Esophagus muscularis mucosa (tissue), 4 donors: ENCODE results near the gene MPL. TPM values are rescaled to one million over a fixed set of nuclear protein-coding genes. Genes with fewer than 3 reads are reported as not detected.

Source experiments
- DNase-seq: peaks from one replicate; pipeline ENCODE4 v3.0.0-alpha.2; 2017; ENCODE audit errors: extremely low spot score
- H3K27ac ChIP-seq, 4 donors: fragments of 200-600 bp; sonication (generic); replicated peaks in 1 of 4; 1 replicate in 3 of 4; 2 replicates in 1 of 4; pipeline ENCODE4 v1.5.1; 2016 to 2019; ENCODE audit warnings: mild to moderate bottlenecking in 1 of 4
- H3K27me3 ChIP-seq, 4 donors: fragments of 200-600 bp; sonication (generic); one replicate each; pipeline versions ENCODE4 v1.5.1 to v1.6.0; 2016 to 2019
- H3K36me3 ChIP-seq, 4 donors: fragments of 200-600 bp; sonication (generic); one replicate each; pipeline ENCODE4 v1.5.1; 2016 to 2019
- H3K4me1 ChIP-seq, 4 donors: fragments of 200-600 bp; sonication (generic); one replicate each; pipeline ENCODE4 v1.5.1; 2016 to 2019
- H3K4me3 ChIP-seq, 4 donors: fragments of 200-600 bp; sonication (generic); 1 replicate in 2 of 4; 2 replicates in 2 of 4; pipeline ENCODE4 v1.5.1; 2016 to 2019; ENCODE audit warnings: mild to moderate bottlenecking in 4 of 4, moderate library complexity in 1 of 4
- H3K9me3 ChIP-seq, 4 donors: fragments of 200-600 bp; sonication (generic); 1 replicate in 3 of 4; 2 replicates in 1 of 4; pipeline ENCODE4 v1.5.1; 2016 to 2019
- CTCF ChIP-seq, 3 experiments: fragments of 200-600 bp in 2 of 3; fragments of 450-650 bp in 1 of 3; sonication (generic) in 2 of 3; IDR thresholded peaks; one replicate each; pipeline ENCODE4 v1.5.1; 2017 to 2019; ENCODE audit warnings: antibody characterized with exemption in 3 of 3, mild to moderate bottlenecking in 2 of 3, moderate library complexity in 1 of 3
- EP300 ChIP-seq: sonication (generic); formaldehyde crosslinking; IDR thresholded peaks from one replicate; pipeline ENCODE4 v1.6.1; 2017; ENCODE audit warnings: antibody characterized with exemption
- POLR2A ChIP-seq: fragments of 450-650 bp; IDR thresholded peaks from one replicate; pipeline ENCODE4 v1.6.1; 2017; ENCODE audit warnings: antibody characterized with exemption, moderate library complexity, mild to moderate bottlenecking, low read depth
- POLR2AphosphoS5 ChIP-seq, 2 donors: sonication (generic); formaldehyde crosslinking; IDR thresholded peaks; one replicate each; pipeline ENCODE4 v1.6.1; 2017; ENCODE audit warnings: antibody characterized with exemption in 2 of 2
- WGBS: methylation state at CpG from one replicate; pipeline ENCODE4 v1.1.5; 2018; 5-methylcytosine and 5-hydroxymethylcytosine counted together
- intact Hi-C: fragments of 100-400 bp; cut with DNase I; formaldehyde crosslinking; loops from one replicate; pipeline ENCODE4 v1.15.1; 2023
- total RNA-seq, 4 donors: library from RNA; depleted of rRNA; stranded (reverse); fragments of >200 nt; gene quantifications; one replicate each; pipeline versions ENCODE4 v1.1.0 to v1.2.1, GENCODE V29; 2016

Gene MPL
- total RNA-seq, 4 donors from 2014 or later: 0.13 to 0.63 TPM; not detected in 2

GRCh38 chr1:43383449-43383848, 45.8 kb downstream of the MPL start:
- Histone ChIP-seq H3K36me3 (peaks cover 35 to 70% (median 59%) of the 10 kb centered on the region in 4 donors), H3K4me1 (peaks cover 20 to 28% (median 23%) of the 10 kb centered on the region in 4 donors), H3K4me3 (no peak overlapping the region), H3K27me3 (no peaks in the 10 kb centered on the region), H3K27ac (no peak overlapping the region), H3K9me3 (no peaks in the 10 kb centered on the region)
- intact Hi-C loops: no loop called here
- DNase-seq: no peak
- WGBS: 100% methylated on average over 2 of the region's 2 CpGs
- TF ChIP-seq CTCF (IDR thresholded peaks at IDR 0.05) (peak in 1 of 3 experiments; percentile 5), EP300 (no peak)

GRCh38 chr1:43386676-43387075, 49.1 kb downstream of the MPL start:
- intact Hi-C loops: no loop called here
- peaks cover 36 to 49% (median 40%) of the 10 kb centered on the region in 4 donors for H3K4me1 ChIP-seq
- H3K4me3 ChIP-seq: no peak overlapping the region
- H3K9me3 ChIP-seq: no peaks in the 10 kb centered on the region
- WGBS: 90% methylated on average over 6 of the region's 6 CpGs
- H3K27me3 ChIP-seq: no peaks in the 10 kb centered on the region
- DNase-seq: no peak
- H3K27ac ChIP-seq: no peak overlapping the region
- H3K36me3 ChIP-seq: peaks cover 35 to 61% (median 51%) of the 10 kb centered on the region in 4 donors
- TF ChIP-seq POLR2A: no peak
- TF ChIP-seq POLR2AphosphoS5 (IDR thresholded peaks at IDR 0.05): no peak
- TF ChIP-seq EP300: no peak
- TF ChIP-seq CTCF (IDR thresholded peaks at IDR 0.05): no peak

GRCh38 chr1:43387976-43388599, 50.5 kb downstream of the MPL start:
- Histone ChIP-seq H3K4me3 (peak overlapping the region in 3 of 4 donors; percentile 81 to 92 (median 90)), H3K27ac (no peak overlapping the region), H3K27me3 (no peaks in the 10 kb centered on the region), H3K36me3 (peaks cover 35 to 47% (median 42%) of the 10 kb centered on the region in 4 donors), H3K4me1 (peaks cover 24 to 40% (median 30%) of the 10 kb centered on the region in 4 donors), H3K9me3 (no peaks in the 10 kb centered on the region)
- no peak for DNase-seq
- intact Hi-C loops: no loop called here
- TF ChIP-seq POLR2A (no peak), EP300 (no peak), CTCF (IDR thresholded peaks at IDR 0.05) (no peak), POLR2AphosphoS5 (IDR thresholded peaks at IDR 0.05) (no peak)
- WGBS: 82% methylated on average over 4 of the region's 4 CpGs

GRCh38 chr1:43388613-43389012, 51.0 kb downstream of the MPL start:
- 54% methylated on average over 3 of the region's 3 CpGs for WGBS
- Histone ChIP-seq H3K36me3 (peaks cover 32 to 41% (median 37%) of the 10 kb centered on the region in 4 donors), H3K27ac (no peak overlapping the region), H3K4me1 (peaks cover 24 to 40% (median 30%) of the 10 kb centered on the region in 4 donors), H3K9me3 (no peaks in the 10 kb centered on the region), H3K27me3 (no peaks in the 10 kb centered on the region), H3K4me3 (peak overlapping the region; percentile 81 to 92 (median 89))
- DNase-seq: no peak
- intact Hi-C loops: no loop called here
- TF ChIP-seq POLR2AphosphoS5 (IDR thresholded peaks at IDR 0.05) (no peak), EP300 (no peak), CTCF (IDR thresholded peaks at IDR 0.05) (no peak), POLR2A (no peak)
